Stimulated activated CD4-positive, alpha-beta T cell treated with anti-CD3 and anti-CD28 coated beads, Interleukin-12 subunit alpha, Interleukin-12 subunit beta, amount 100 ng/mL, for 24 hours (primary cell): ENCODE data around the gene CACNG8.
A peak's percentile ranks its signal among the peaks of the same experiment; 100 is the strongest.

ENCODE experiments used
- DNase-seq, 2 experiments: peaks; one replicate each; pipeline ENCODE4 v3.0.0-alpha.2; 2020; ENCODE audit warnings: low read depth in 2 of 2

Gene CACNG8

GRCh38 chr19:53961523-53962356, 997 bp upstream of the CACNG8 start:
- no peak for DNase-seq

- no peak for DNase-seq
Observed at GRCh38 chr19:53965091-53965490, 2.4 kb downstream of the CACNG8 start.

GRCh38 chr19:53966931-53967330, 4.2 kb downstream of the CACNG8 start:
- DNase-seq, result no peak

GRCh38 chr19:53969366-53969765, 6.6 kb downstream of the CACNG8 start:
- no peak for DNase-seq

- no peak for DNase-seq
Observed at GRCh38 chr19:53971673-53972072, 8.9 kb downstream of the CACNG8 start.

GRCh38 chr19:53977429-53977990, 14.8 kb downstream of the CACNG8 start:
- DNase-seq, result peak; percentile 33 to 59

GRCh38 chr19:53977991-53978731, 15.4 kb downstream of the CACNG8 start:
- DNase-seq, result peak in 1 of 2 experiments; percentile 20

- DNase-seq, result no peak
Observed at GRCh38 chr19:53978975-53979801, 16.5 kb downstream of the CACNG8 start.

- no peak for DNase-seq
Observed at GRCh38 chr19:53980539-53981375, 18.0 kb downstream of the CACNG8 start.

GRCh38 chr19:53981376-53981951, 18.7 kb downstream of the CACNG8 start:
- DNase-seq, result no peak

- DNase-seq, result no peak
Observed at GRCh38 chr19:53982001-53982451, 19.3 kb downstream of the CACNG8 start.

- DNase-seq, result no peak
Observed at GRCh38 chr19:53982611-53983010, 19.9 kb downstream of the CACNG8 start.

GRCh38 chr19:53983457-53984289, 20.9 kb downstream of the CACNG8 start:
- DNase-seq, result no peak

GRCh38 chr19:53985863-53986262, 23.1 kb downstream of the CACNG8 start:
- DNase-seq, result no peak

- no peak for DNase-seq
Observed at GRCh38 chr19:53988981-53989380, 26.2 kb downstream of the CACNG8 start.

GRCh38 chr19:53989600-53990533, 27.1 kb downstream of the CACNG8 start:
- no peak for DNase-seq

- DNase-seq, result no peak
Observed at GRCh38 chr19:53991224-53992113, 28.7 kb downstream of the CACNG8 start, which contains the start of gene CACNG6. CACNG6 (plus strand) TSS chr19:53991637; CDS start chr19:53992878, 1,241 bp downstream.
